CD4-positive, alpha-beta T cell (primary cell): ENCODE measurements around the gene RAB11FIP3. TPM values are rescaled to one million over a fixed set of nuclear protein-coding genes. Genes with fewer than 3 reads are reported as not detected.

Experiments
- ATAC-seq: fragments of 200-7000 bp; cut with Tn5 transposase; one replicate; pipeline ENCODE4 v1.10.0; 2022; ENCODE audit warnings: mild to moderate bottlenecking; ENCODE audit not compliant: poor library complexity
- CTCF ChIA-PET: fragments of 350-600 bp; sonication (Branson Sonifier 250); formaldehyde crosslinking; loops from one replicate; lab custom pipeline; 2021; ENCODE audit warnings: antibody characterized with exemption, inconsistent platforms; lab: Charles Lee
- POLR2A ChIA-PET: fragments of 350-600 bp; sonication (Branson Sonifier 250); formaldehyde crosslinking; loops from one replicate; lab custom pipeline; 2021; ENCODE audit warnings: antibody characterized with exemption, inconsistent platforms; lab: Charles Lee
- DNase-seq, 14 experiments: peaks; one replicate each; pipeline ENCODE4 v3.0.0-alpha.2; 2013 to 2020; ENCODE audit warnings: mixed read lengths in 2 of 14
- H3K27ac ChIP-seq, 2 donors: one replicate each; pipeline versions ENCODE4 v1.5.1 to v1.7.0; 2013; ENCODE audit warnings: low read length in 2 of 2, low read depth in 1 of 2, mild to moderate bottlenecking in 1 of 2
- H3K27me3 ChIP-seq, 2 experiments: 1 replicate in 1 of 2; 2 replicates in 1 of 2; pipeline versions ENCODE4 v1.6.1 to v1.7.0; 2013; ENCODE audit warnings: low read length in 2 of 2, control low read depth in 1 of 2, mild to moderate bottlenecking in 1 of 2, moderate library complexity in 1 of 2; ENCODE audit not compliant: insufficient read depth in 2 of 2, control insufficient read depth in 1 of 2
- H3K36me3 ChIP-seq: one replicate; pipeline ENCODE4 v1.6.1; 2013; ENCODE audit warnings: low read length, control low read depth; ENCODE audit not compliant: insufficient read depth
- H3K4me1 ChIP-seq: one replicate; pipeline ENCODE4 v1.6.1; 2013; ENCODE audit warnings: low read length, control low read depth; ENCODE audit not compliant: insufficient read depth
- H3K4me3 ChIP-seq: one replicate; pipeline ENCODE4 v1.5.1; 2013; ENCODE audit warnings: mild to moderate bottlenecking, low read length, moderate library complexity
- H3K9me3 ChIP-seq, 2 experiments: 1 replicate in 1 of 2; 2 replicates in 1 of 2; pipeline versions ENCODE4 v1.6.1 to v1.7.0; 2013; ENCODE audit warnings: low read length in 2 of 2, mild to moderate bottlenecking in 2 of 2, control low read depth in 1 of 2, moderate library complexity in 1 of 2; ENCODE audit not compliant: control insufficient read depth in 1 of 2, insufficient read depth in 1 of 2
- H3K27ac Mint-ChIP-seq: one replicate; pipeline ENCODE4 v1.8.0; 2020; ENCODE audit warnings: mixed read lengths
- H3K27me3 Mint-ChIP-seq: one replicate; pipeline ENCODE4 v1.8.0; 2021; ENCODE audit warnings: mixed read lengths
- H3K36me3 Mint-ChIP-seq: one replicate; pipeline ENCODE4 v1.8.0; 2021; ENCODE audit warnings: low read depth, mixed read lengths
- H3K4me1 Mint-ChIP-seq: one replicate; pipeline ENCODE4 v1.8.0; 2021; ENCODE audit warnings: low read depth, mixed read lengths
- H3K4me3 Mint-ChIP-seq: one replicate; pipeline ENCODE4 v1.8.0; 2020; ENCODE audit warnings: mild to moderate bottlenecking, mixed read lengths
- H3K9me3 Mint-ChIP-seq: one replicate; pipeline ENCODE4 v1.8.0; 2020; ENCODE audit warnings: mixed read lengths
- intact Hi-C, 2 experiments: fragments of 100-400 bp; cut with DNase I in 1 of 2; cut with micrococcal nuclease in 1 of 2; formaldehyde crosslinking; loops; one replicate each; pipeline versions ENCODE4 v1.15.1 to v1.9.0; 2023 to 2025; cut with DNase I, micrococcal nuclease
- total RNA-seq, 174 experiments: library from RNA in 2 of 174; stranded (reverse) in 2 of 174; gene quantifications; one replicate each; pipeline ENCODE4 v1.2.3 and lab custom pipeline; 2021 to 2026
- TF ChIP-seq, protein P1 (sequence below): fragments of 200-600 bp; IDR thresholded peaks from one replicate; pipeline ENCODE4 v1.8.0; 2022; ENCODE audit warnings: antibody characterized with exemption, mild to moderate bottlenecking

The RAB11FIP3 gene
- total RNA-seq, 2 experiments from 2014 or later: 28.4 to 29.0 TPM

DNA sequence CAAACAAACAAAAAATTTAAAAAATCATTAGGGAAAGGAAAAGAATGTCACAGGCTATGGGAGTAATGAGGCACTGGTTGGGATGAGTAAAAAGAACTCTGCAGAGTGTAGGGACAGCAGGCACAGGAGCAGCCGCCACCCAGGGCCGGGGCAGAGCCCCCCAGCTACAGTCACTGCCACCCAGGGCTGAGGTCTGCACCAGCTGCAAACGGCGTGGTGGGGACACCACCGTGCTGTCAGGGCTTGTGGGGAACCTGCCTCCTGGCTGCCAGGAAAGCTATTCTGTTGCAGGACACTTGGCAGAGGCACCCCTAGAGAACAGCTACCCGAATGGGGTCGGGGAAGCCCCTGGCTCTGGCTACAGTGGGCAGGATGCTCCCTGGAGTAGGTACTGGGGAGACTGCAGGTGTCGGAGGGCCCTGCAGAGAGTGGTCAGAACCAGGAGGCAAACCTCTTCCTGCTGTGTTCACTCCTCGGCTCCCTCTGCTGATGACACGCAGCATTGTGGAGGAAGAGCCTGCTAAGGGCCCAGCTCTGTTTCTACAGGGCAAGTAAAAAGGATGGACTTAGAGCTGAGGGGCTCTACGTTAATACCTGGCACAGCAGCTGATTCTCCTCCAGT lies 69.8 kb downstream of the RAB11FIP3 start:
- Histone ChIP-seq H3K36me3 (peaks cover 16% of the 10 kb centered on the region), H3K4me1 (no peaks in the 10 kb centered on the region), H3K9me3 (no peaks in the 10 kb centered on the region), H3K27ac (no peak overlapping the region), H3K27me3 (no peaks in the 10 kb centered on the region), H3K4me3 (no peak overlapping the region)
- DNase-seq (peak in 5 of 14 experiments; percentile 2 to 34 (median 17)), ATAC-seq (no peak)
- TF ChIP-seq, protein P1, sequence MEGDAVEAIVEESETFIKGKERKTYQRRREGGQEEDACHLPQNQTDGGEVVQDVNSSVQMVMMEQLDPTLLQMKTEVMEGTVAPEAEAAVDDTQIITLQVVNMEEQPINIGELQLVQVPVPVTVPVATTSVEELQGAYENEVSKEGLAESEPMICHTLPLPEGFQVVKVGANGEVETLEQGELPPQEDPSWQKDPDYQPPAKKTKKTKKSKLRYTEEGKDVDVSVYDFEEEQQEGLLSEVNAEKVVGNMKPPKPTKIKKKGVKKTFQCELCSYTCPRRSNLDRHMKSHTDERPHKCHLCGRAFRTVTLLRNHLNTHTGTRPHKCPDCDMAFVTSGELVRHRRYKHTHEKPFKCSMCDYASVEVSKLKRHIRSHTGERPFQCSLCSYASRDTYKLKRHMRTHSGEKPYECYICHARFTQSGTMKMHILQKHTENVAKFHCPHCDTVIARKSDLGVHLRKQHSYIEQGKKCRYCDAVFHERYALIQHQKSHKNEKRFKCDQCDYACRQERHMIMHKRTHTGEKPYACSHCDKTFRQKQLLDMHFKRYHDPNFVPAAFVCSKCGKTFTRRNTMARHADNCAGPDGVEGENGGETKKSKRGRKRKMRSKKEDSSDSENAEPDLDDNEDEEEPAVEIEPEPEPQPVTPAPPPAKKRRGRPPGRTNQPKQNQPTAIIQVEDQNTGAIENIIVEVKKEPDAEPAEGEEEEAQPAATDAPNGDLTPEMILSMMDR: peak; percentile 41
- intact Hi-C loops: no loop called here
- Mint-ChIP-seq H3K4me3 (no peak overlapping the region), H3K4me1 (no peaks in the 10 kb centered on the region), H3K27ac (no peak overlapping the region), H3K27me3 (no peaks in the 10 kb centered on the region), H3K9me3 (no peaks in the 10 kb centered on the region), H3K36me3 (peaks cover 14% of the 10 kb centered on the region)
- ChIA-PET CTCF (no interaction called here), POLR2A (no interaction called here)

- no peaks in the 10 kb centered on the region for H3K9me3 Mint-ChIP-seq
- DNase-seq (no peak), ATAC-seq (no peak)
- H3K27me3 ChIP-seq: no peaks in the 10 kb centered on the region
- H3K4me1 Mint-ChIP-seq: no peaks in the 10 kb centered on the region
- H3K4me3 Mint-ChIP-seq: no peak overlapping the region
- POLR2A ChIA-PET: no interaction called here
- H3K4me1 ChIP-seq: no peaks in the 10 kb centered on the region
- H3K36me3 ChIP-seq: peaks cover 8% of the 10 kb centered on the region
- no peak overlapping the region for H3K4me3 ChIP-seq
- intact Hi-C loops: no loop called here
- H3K9me3 ChIP-seq: no peaks in the 10 kb centered on the region
- H3K27ac Mint-ChIP-seq: no peak overlapping the region
- TF ChIP-seq, protein P1: no peak
- no peak overlapping the region for H3K27ac ChIP-seq
- peaks cover 6% of the 10 kb centered on the region for H3K36me3 Mint-ChIP-seq
- no peaks in the 10 kb centered on the region for H3K27me3 Mint-ChIP-seq
- CTCF ChIA-PET: no interaction called here
These were observed 70.8 kb downstream of the RAB11FIP3 start for GRCh38 chr16:496097-496886.

DNA sequence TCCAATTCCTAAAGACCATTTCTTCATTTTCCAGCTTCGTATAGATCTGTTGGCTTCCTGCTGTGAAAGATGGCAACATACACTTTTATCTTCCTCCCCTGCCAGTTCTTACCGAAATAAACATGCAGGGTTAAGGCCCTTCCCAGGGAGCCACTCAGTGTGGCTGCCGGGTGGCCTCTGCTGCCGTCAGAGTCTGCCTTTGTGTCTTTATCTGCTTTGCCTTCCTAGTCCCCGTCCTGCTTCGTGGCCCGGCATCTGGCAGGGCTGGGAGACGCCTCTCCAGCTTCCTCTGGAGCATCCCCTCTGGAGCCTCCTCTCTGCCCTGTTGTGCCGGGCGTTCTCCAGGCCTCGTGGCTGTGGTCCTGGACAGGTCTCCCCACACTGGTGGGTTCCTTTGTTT lies 71.8 kb downstream of the RAB11FIP3 start:
- Histone ChIP-seq H3K27me3 (no peaks in the 10 kb centered on the region), H3K9me3 (no peaks in the 10 kb centered on the region), H3K27ac (no peak overlapping the region), H3K4me1 (no peaks in the 10 kb centered on the region), H3K4me3 (no peak overlapping the region), H3K36me3 (no peaks in the 10 kb centered on the region)
- Mint-ChIP-seq H3K27ac (no peak overlapping the region), H3K36me3 (peaks cover 4% of the 10 kb centered on the region), H3K4me1 (no peaks in the 10 kb centered on the region), H3K27me3 (no peaks in the 10 kb centered on the region), H3K4me3 (no peak overlapping the region), H3K9me3 (no peaks in the 10 kb centered on the region)
- ATAC-seq (no peak), DNase-seq (no peak)
- TF ChIP-seq, protein P1: no peak
- POLR2A ChIA-PET: no interaction called here
- intact Hi-C loops: no loop called here
- CTCF ChIA-PET: interaction anchor here (0.9 kb wide), 1 partner anchor 105 kb away, joined by 4 read pairs; no protein-coding TSS in a partner anchor
